PC-3 (cell line): Measurements from ENCODE around the gene KCNIP4.

ENCODE experiments used
- CTCF ChIP-seq: fragments of 300-600 bp; sonication (generic); conservative IDR thresholded peaks from 2 replicates; pipeline ENCODE4 v1.5.1; 2017; ENCODE audit warnings: antibody characterized with exemption, low read depth, mild to moderate bottlenecking, low read length
- EZH2 ChIP-seq: fragments of 300-600 bp; sonication (generic); IDR thresholded peaks from one replicate; pipeline ENCODE4 v1.6.1; 2017; ENCODE audit warnings: antibody characterized with exemption, mild to moderate bottlenecking, low read length; ENCODE audit not compliant: unreplicated experiment
- EZH2phosphoT487 ChIP-seq: fragments of 300-600 bp; sonication (generic); IDR thresholded peaks from 2 replicates; pipeline ENCODE4 v1.6.1; 2018; ENCODE audit warnings: mild to moderate bottlenecking, antibody characterized with exemption, low read length, borderline replicate concordance

- TF ChIP-seq CTCF: no peak
- no peak for TF ChIP-seq EZH2
- TF ChIP-seq EZH2phosphoT487: no peak
Observed at GRCh38 chr4:21514022-21514694, 434.4 kb downstream of the KCNIP4 start.
